ENCODE data around the gene RAP2A. TPM values are rescaled to one million over a fixed set of nuclear protein-coding genes. Genes with fewer than 3 reads are reported as not detected.
A peak's percentile ranks its signal among the peaks of the same experiment; 100 is the strongest.

The RAP2A gene
- total and polyA plus RNA-seq, 11 donors = 3.9 to 34.8 (median 23.2) TPM

DNA sequence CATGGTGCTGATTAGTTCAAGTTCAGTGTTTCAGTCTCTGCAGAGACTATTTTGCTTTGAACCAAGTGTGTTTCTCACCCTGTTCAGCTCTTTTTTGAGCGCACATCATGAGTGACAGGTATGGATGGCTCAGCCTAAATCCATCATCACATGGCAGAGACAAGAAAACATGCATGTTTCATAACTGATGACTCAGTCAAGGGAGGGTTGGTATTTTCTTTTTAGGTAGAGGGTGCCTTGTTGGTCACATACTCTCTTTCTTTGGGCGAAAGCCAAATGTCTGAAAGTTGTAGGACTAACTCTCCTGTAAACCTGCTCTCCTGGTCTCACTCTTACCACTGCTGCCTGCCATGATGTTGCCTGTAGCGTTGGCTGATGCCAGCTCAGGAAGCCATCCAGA lies 48.1 kb upstream of the RAP2A start:
- no peak overlapping the region for H3K4me3 ChIP-seq
- DNase-seq (no peak), ATAC-seq (no peak)
- no peaks in the 10 kb centered on the region for H3K27me3 ChIP-seq
- peak overlapping the region in 3 of 12 donors; percentile 12 to 82 (median 20) for H3K27ac ChIP-seq
- H3K36me3 ChIP-seq = peaks cover 0 to 48% (median 9%) of the 10 kb centered on the region in 9 donors
- 85 to 95% (median 92%) methylated on average over 3 of the region's 3 CpGs for WGBS, 4 donors
- intact Hi-C loops (cut with DNase I) = loop anchor here in 1 of 10 donors (10.0 kb wide), 1 partner anchor 189 kb away; no protein-coding TSS in a partner anchor
- TF ChIP-seq, protein P1, sequence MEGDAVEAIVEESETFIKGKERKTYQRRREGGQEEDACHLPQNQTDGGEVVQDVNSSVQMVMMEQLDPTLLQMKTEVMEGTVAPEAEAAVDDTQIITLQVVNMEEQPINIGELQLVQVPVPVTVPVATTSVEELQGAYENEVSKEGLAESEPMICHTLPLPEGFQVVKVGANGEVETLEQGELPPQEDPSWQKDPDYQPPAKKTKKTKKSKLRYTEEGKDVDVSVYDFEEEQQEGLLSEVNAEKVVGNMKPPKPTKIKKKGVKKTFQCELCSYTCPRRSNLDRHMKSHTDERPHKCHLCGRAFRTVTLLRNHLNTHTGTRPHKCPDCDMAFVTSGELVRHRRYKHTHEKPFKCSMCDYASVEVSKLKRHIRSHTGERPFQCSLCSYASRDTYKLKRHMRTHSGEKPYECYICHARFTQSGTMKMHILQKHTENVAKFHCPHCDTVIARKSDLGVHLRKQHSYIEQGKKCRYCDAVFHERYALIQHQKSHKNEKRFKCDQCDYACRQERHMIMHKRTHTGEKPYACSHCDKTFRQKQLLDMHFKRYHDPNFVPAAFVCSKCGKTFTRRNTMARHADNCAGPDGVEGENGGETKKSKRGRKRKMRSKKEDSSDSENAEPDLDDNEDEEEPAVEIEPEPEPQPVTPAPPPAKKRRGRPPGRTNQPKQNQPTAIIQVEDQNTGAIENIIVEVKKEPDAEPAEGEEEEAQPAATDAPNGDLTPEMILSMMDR (IDR thresholded peaks at IDR 0.05) = no peak
- TF ChIP-seq POLR2A (IDR thresholded peaks at IDR 0.05) = no peak
- peaks cover 0 to 59% (median 12%) of the 10 kb centered on the region in 12 donors for H3K4me1 ChIP-seq
- H3K9me3 ChIP-seq = no peaks in the 10 kb centered on the region

DNA sequence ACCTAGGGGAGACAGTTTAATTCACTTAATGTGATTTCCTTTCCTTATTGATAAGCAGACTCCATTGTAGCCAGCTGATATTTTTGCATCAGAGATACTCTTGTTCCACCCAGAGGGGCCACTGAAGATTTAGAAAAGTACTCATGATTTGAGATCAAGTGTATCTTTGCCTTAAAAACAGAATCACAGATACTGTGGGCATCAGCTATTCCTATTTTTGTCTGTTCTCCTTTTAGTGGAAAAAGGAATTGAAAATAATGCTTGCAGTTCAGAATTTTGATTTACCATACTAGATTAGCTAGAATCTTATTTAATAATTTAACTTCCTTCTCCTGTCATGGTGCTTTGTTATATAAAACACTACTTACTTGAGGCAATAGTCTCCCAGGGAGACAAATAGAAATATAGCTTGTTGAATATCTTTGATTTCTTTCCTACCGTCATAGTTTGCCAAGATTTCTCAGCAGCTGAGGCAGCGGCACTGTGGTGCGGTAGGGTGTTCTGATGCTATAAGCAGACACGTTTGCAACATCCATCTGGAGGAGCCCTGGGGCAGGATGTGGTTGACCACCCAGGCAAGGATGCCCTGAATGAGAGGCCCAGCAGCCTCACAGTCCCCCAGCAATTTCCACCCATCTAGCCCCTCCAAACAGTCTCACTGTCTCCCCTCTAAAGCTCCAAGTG lies 47.0 kb upstream of the RAP2A start:
- Histone ChIP-seq H3K27me3 (no peaks in the 10 kb centered on the region), H3K27ac (peak overlapping the region in 2 of 12 donors; percentile 31 to 82), H3K4me3 (no peak overlapping the region), H3K36me3 (peaks cover 0 to 50% (median 17%) of the 10 kb centered on the region in 9 donors), H3K4me1 (peaks cover 0 to 59% (median 14%) of the 10 kb centered on the region in 12 donors), H3K9me3 (no peaks in the 10 kb centered on the region)
- no peak for TF ChIP-seq POLR2A (IDR thresholded peaks at IDR 0.05)
- TF ChIP-seq, protein P1 (IDR thresholded peaks at IDR 0.05) = no peak
- 73 to 93% (median 89%) methylated on average over 4 of the region's 4 CpGs for WGBS, 4 donors
- ATAC-seq (peak in 3 of 4 donors; percentile 43 to 67 (median 54)), DNase-seq (peak in 3 of 5 donors; percentile 32 to 62 (median 54))
- intact Hi-C loops (cut with DNase I) = loop anchor here in 1 of 10 donors (10.0 kb wide), 1 partner anchor 188 kb away; no protein-coding TSS in a partner anchor

DNA sequence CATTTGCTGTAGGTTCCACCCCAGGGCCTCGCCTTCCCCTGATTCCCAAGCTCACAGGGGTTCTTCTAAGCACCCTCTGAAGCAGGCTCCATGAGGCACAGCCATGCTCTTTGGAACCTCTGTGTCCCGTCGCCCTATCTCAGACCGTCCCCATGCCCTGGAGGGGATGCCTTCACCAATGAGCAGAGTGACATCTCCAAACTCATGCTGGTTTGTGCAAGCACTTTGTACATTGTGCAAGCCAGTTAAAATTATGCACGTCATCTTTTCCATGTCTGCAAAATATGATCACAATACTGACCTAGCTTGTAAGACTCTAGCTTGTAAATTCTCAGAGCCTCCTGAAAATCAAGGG lies 46.5 kb upstream of the RAP2A start:
- TF ChIP-seq, protein P1 (IDR thresholded peaks at IDR 0.05) = no peak
- no peak for TF ChIP-seq POLR2A (IDR thresholded peaks at IDR 0.05)
- H3K27me3 ChIP-seq = no peaks in the 10 kb centered on the region
- peak overlapping the region in 2 of 12 donors; percentile 31 to 82 for H3K27ac ChIP-seq
- WGBS, 4 donors = 90 to 92% (median 91%) methylated on average over 5 of the region's 5 CpGs
- no peaks in the 10 kb centered on the region for H3K9me3 ChIP-seq
- peaks cover 0 to 50% (median 17%) of the 10 kb centered on the region in 9 donors for H3K36me3 ChIP-seq
- DNase-seq (no peak), ATAC-seq (peak in 3 of 4 donors; percentile 14 to 53 (median 47))
- peaks cover 0 to 56% (median 15%) of the 10 kb centered on the region in 12 donors for H3K4me1 ChIP-seq
- intact Hi-C loops (cut with DNase I) = loop anchor here in 1 of 10 donors (10.0 kb wide), 1 partner anchor 187 kb away; no protein-coding TSS in a partner anchor
- H3K4me3 ChIP-seq = no peak overlapping the region

DNA sequence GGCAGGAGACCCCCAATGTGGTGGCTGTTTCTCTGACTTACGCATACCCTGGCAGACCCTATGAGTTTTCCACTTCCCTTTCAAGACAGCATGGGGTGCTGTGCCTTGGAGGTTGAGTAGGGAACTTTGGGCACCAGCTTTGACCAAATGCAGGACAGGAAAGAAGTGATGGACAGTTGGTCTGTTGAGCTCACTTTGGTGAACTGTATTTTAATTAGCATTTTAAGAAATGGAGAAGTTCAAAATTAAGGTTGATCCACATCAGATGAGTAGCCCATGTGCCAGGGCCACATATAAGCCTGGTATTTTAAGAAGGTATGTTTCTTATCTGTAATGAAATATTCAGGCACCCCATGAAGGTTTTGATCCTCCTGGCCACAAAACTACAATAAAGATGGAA lies 46.1 kb upstream of the RAP2A start:
- Histone ChIP-seq H3K27me3 (no peaks in the 10 kb centered on the region), H3K4me1 (peaks cover 0 to 53% (median 15%) of the 10 kb centered on the region in 12 donors), H3K9me3 (no peaks in the 10 kb centered on the region), H3K4me3 (no peak overlapping the region), H3K27ac (peak overlapping the region in 3 of 12 donors; percentile 12 to 82 (median 31)), H3K36me3 (peaks cover 0 to 50% (median 13%) of the 10 kb centered on the region in 9 donors)
- intact Hi-C loops (cut with DNase I) = loop anchor here in 1 of 10 donors (10.0 kb wide), 1 partner anchor 187 kb away; no protein-coding TSS in a partner anchor
- TF ChIP-seq, protein P1 (IDR thresholded peaks at IDR 0.05) = no peak
- no peak for TF ChIP-seq POLR2A (IDR thresholded peaks at IDR 0.05)
- 82 to 100% (median 94%) methylated on average over 1 of the region's 1 CpG for WGBS, 4 donors
- DNase-seq (no peak), ATAC-seq (peak in 2 of 4 donors; percentile 29 to 37)
